ENCODE results near the gene AKR1C3. TPM values are rescaled to one million over a fixed set of nuclear protein-coding genes. Genes with fewer than 3 reads are reported as not detected.
"Not testable (repeated sequence)": the region's sequence is repeated elsewhere in the genome, so short reads cannot be mapped to it uniquely, and the experiment has no call there.

Gene AKR1C3
- total RNA-seq, 1 donor from 2014 or later: 0.49 TPM

- H3K36me3 Mint-ChIP-seq (ENCODE audit: unreplicated experiment): peaks cover 5% of the 10 kb centered on the region
- no peaks in the 10 kb centered on the region for H3K4me1 Mint-ChIP-seq (ENCODE audit: low read depth, unreplicated experiment)
- no peak for TF ChIP-seq CTCF (IDR thresholded peaks at IDR 0.05; ENCODE audit: partially characterized antibody, unreplicated experiment)
- H3K4me3 Mint-ChIP-seq (ENCODE audit: unreplicated experiment): no peak overlapping the region
- H3K27me3 Mint-ChIP-seq (ENCODE audit: unreplicated experiment): peaks cover 2% of the 10 kb centered on the region
- peaks cover 5% of the 10 kb centered on the region for H3K9me3 Mint-ChIP-seq (ENCODE audit: unreplicated experiment)
- no peak for DNase-seq
- H3K27ac Mint-ChIP-seq (ENCODE audit: unreplicated experiment): no peak overlapping the region
Observed at GRCh38 chr10:5135581-5135980, 41.4 kb downstream of the AKR1C3 start.

GRCh38 chr10:5136468-5137087 is 42.4 kb downstream of the AKR1C3 start:
- H3K4me1 Mint-ChIP-seq (ENCODE audit: low read depth, unreplicated experiment): no peaks in the 10 kb centered on the region
- H3K4me3 Mint-ChIP-seq (ENCODE audit: unreplicated experiment): no peak overlapping the region
- DNase-seq: no peak
- no peak for TF ChIP-seq CTCF (IDR thresholded peaks at IDR 0.05; ENCODE audit: partially characterized antibody, unreplicated experiment)
- H3K27ac Mint-ChIP-seq (ENCODE audit: unreplicated experiment): no peak overlapping the region
- H3K27me3 Mint-ChIP-seq (ENCODE audit: unreplicated experiment): peaks cover 2% of the 10 kb centered on the region
- peaks cover 5% of the 10 kb centered on the region for H3K36me3 Mint-ChIP-seq (ENCODE audit: unreplicated experiment)
- peaks cover 5% of the 10 kb centered on the region for H3K9me3 Mint-ChIP-seq (ENCODE audit: unreplicated experiment)

GRCh38 chr10:5137699-5138098 is 43.5 kb downstream of the AKR1C3 start:
- H3K4me1 Mint-ChIP-seq (ENCODE audit: low read depth, unreplicated experiment); H3K27ac Mint-ChIP-seq (ENCODE audit: unreplicated experiment); H3K9me3 Mint-ChIP-seq (ENCODE audit: unreplicated experiment); H3K27me3 Mint-ChIP-seq (ENCODE audit: unreplicated experiment); H3K4me3 Mint-ChIP-seq (ENCODE audit: unreplicated experiment); DNase-seq; H3K36me3 Mint-ChIP-seq (ENCODE audit: unreplicated experiment): not testable (repeated sequence)

- Mint-ChIP-seq H3K27me3 (ENCODE audit: unreplicated experiment) (peaks cover 2% of the 10 kb centered on the region), H3K36me3 (ENCODE audit: unreplicated experiment) (peaks cover 5% of the 10 kb centered on the region), H3K4me1 (ENCODE audit: low read depth, unreplicated experiment) (no peaks in the 10 kb centered on the region), H3K27ac (ENCODE audit: unreplicated experiment) (no peak overlapping the region), H3K4me3 (ENCODE audit: unreplicated experiment) (no peak overlapping the region), H3K9me3 (ENCODE audit: unreplicated experiment) (peaks cover 3% of the 10 kb centered on the region)
- TF ChIP-seq CTCF (IDR thresholded peaks at IDR 0.05; ENCODE audit: partially characterized antibody, unreplicated experiment): no peak
- DNase-seq: no peak
Observed at GRCh38 chr10:5142199-5142598, 48.0 kb downstream of the AKR1C3 start.

- no peak overlapping the region for H3K27ac Mint-ChIP-seq (ENCODE audit: unreplicated experiment)
- no peaks in the 10 kb centered on the region for H3K9me3 Mint-ChIP-seq (ENCODE audit: unreplicated experiment)
- TF ChIP-seq CTCF (IDR thresholded peaks at IDR 0.05; ENCODE audit: partially characterized antibody, unreplicated experiment): no peak
- no peaks in the 10 kb centered on the region for H3K27me3 Mint-ChIP-seq (ENCODE audit: unreplicated experiment)
- DNase-seq: no peak
- peaks cover 5% of the 10 kb centered on the region for H3K36me3 Mint-ChIP-seq (ENCODE audit: unreplicated experiment)
- H3K4me1 Mint-ChIP-seq (ENCODE audit: low read depth, unreplicated experiment): no peaks in the 10 kb centered on the region
- no peak overlapping the region for H3K4me3 Mint-ChIP-seq (ENCODE audit: unreplicated experiment)
Observed at GRCh38 chr10:5143137-5143536, 48.9 kb downstream of the AKR1C3 start.

Data from glutamatergic neuron (in vitro differentiated cells).